GM18517 (cell line): ENCODE measurements around the gene NDUFB10.
"Not testable (repeated sequence)": the region's sequence is repeated elsewhere in the genome, so short reads cannot be mapped to it uniquely, and the experiment has no call there.

Experiments
- ATAC-seq: cut with Tn5 transposase; IDR thresholded peaks from one replicate; pipeline ENCODE4 v1.9.1; 2021; ENCODE audit warnings: mild to moderate bottlenecking, moderate library complexity; ENCODE audit not compliant: unreplicated experiment

The NDUFB10 gene

DNA sequence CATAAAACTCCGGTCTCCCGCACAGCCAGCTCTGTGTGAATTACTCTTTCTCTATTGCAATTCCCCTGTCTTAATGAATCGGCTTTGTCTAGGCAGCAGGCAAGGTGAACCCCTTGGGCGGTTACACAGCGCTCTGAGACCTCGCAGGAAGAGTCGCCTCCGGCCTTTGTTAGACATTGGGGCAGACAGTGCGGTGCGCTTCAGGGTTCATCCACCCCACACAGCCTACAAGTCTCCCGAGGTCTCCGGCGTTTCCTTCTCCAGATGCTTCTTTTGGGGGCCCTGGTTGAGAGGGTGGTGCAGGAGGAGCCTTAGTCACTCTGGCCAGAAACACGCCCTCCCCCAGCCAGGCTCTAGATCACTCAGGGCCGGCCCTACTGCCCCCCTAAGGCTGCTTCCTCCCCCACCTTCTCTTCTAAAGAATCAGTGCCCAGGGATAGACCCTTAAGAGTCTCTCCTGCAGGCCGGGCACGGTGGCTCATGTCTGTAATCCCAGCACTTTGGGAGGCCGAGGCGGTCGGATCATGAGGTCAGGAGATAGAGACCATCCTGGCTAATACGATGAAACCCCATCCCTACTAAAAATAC is 14.6 kb upstream of the NDUFB10 start:
- ATAC-seq: no peak

DNA sequence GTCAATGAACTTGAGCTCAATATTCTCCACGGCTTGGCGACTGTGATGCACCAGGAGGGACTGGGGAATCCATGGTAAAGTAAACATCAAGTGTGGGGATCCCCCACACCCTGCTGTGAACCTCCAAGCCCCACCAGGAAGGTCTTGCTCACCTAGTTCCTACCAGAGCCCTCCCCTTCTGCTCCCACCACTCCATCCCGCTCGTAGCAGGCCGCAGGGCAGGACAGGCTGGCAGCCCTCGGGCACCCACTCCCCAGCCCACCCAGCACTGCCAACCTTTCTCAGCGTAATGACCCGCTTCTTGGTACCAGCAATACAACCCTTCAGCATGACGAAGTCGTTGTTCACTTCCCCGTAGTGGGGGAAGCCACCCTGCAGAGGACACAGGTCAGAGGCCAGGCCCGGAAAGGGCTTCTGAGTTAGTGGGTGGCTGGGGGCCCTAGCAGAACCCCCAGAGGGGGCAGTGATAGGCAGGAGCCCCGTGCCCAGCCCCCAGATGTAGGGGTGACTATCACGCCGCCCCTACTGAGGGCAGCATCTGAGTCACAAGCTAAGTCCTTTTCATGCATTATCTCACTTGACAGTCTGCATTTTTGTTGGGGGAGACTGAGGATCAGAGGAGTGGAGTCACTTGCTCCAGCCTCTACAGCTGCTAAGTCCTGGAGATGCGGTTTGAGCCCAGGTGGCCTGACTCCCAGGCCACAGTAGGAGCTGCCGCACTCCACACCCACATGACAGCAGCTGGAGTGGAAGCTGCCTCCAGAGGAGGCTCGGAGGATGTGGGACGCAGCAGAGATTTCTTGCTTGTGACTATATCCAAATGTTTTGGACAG is 13.6 kb upstream of the NDUFB10 start:
- ATAC-seq: no peak

DNA sequence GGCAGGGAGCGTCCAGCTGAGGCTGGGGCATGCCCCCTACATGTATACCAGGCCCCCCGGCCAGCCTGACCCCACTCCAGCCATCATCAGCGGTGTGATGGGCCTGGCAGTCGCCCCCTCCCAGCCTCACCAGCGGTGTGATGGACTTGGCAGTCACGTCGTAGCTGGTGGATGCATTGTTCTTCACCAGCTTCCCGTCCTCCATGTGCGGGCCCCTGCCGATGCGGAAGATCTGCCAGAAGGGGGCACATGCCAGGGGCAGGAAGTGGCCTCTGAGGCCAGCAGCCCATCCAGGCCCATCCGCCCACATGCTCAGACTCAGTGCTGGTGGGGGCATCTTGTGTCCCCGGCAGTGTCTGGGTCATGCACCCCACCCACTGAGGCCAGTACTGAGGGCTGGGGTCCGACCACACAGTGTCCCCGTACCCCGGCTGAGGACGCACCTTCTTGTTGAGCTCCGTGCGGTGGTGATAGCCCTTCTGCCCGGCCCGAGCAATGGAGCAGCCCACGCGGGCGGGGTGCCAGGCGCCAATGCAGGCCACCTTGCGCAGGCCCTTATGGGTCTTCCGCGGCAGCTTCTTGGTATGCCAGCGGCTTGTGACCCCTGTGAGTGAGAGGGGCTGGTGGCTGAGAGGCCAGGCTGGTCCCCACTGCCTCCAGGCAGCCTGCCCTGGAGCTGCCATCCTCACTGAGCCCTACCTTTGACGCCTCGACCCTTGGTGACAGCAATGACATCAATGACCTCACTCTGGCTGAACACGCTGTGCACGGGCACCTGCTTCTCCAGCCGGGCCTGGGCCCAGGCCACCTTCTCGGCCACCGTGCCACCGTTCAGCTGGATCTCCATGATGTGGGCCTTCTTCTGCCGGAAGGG is 12.6 kb upstream of the NDUFB10 start:
- ATAC-seq: no peak

DNA sequence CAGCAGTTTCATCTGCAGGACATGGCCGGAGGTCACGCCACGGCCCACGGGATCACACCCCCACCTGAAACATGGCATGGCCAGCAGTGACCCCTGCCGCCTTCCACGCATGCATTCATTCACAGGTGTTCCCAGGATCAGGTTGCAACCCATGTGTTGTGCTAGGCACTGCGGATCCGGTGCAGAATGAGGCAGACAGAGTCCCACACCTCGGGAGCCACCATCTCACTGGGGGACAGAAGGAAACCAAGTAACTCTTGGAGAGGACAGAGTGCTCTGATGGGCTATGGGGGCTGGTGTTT is 12.0 kb upstream of the NDUFB10 start:
- ATAC-seq: no peak

DNA sequence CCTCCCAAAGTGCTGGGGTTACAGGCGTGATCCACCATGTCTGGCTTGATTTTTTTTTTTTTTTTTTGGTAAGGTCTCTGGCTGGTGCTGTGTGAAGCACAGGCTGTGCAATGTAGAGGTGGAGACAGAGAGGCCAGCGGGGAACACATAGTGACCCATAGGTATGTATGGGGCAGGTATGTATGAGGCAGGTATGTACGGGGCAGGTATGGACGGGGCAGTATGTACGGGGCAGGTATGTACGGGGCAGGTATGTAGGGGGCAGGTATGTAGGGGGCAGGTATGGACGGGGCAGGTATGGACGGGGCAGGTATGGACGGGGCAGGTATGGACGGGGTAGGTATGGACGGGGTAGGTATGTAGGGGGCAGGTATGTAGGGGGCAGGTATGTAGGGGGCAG is 9.8 kb upstream of the NDUFB10 start:
- ATAC-seq: no peak

DNA sequence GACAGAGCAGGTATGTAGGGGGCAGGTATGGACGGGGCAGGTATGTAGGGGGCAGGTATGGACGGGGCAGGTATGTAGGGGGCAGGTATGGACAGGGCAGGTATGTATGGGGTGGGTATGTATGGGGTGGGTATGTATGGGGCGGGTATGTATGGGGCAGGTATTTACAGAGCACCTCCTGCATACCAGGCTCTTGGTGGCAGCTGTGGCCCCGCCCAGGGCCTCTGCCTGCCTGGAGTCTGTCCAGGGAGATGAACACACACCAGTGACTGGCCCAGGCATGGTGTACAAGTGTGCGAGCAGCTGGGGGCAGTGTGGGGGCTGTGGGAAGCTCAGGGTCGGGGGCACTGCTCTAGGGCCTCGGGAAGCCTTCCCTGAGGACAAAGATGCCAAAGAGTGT is 9.3 kb upstream of the NDUFB10 start:
- no peak for ATAC-seq

DNA sequence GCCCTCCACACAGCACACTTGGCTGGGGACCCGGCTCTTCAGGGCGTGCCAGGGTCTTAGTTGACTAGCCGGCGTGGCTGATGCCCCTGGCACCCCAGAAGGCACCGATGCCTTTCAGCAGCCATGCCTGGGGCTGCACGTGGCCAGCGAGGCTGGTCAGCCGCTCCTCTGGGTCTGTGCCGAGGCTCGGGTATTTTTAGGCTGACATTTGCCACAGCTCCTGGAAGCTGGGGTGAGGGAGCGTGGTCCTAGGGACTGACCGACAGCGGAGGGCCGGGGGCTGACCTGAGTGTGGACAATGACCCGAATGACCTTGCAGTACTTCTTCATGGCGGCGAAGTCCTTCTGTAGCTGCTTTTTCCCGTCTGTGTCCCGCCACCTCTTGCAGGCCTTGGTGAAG is 8.8 kb upstream of the NDUFB10 start:
- ATAC-seq: no peak

DNA sequence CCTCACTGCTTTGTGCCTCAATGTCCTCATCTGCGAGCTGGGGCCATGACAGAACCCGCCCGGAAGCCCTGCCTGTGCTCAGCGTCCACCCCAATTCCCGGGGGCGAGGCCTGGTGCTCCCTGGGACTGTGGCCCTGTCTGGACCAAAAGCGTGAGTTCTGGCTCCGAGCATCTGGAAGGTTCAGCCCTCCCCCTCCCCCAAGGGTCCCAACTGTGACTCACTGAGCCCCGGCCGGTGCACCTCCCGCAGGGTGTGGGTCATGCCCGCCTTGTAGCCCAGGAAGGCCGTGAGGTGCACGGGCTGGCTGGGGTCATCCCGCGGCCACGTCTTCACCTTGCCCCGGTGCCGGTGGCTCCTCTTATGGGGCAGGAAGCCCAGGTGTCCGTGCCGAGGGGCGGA is 5.6 kb upstream of the NDUFB10 start:
- ATAC-seq: no peak

DNA sequence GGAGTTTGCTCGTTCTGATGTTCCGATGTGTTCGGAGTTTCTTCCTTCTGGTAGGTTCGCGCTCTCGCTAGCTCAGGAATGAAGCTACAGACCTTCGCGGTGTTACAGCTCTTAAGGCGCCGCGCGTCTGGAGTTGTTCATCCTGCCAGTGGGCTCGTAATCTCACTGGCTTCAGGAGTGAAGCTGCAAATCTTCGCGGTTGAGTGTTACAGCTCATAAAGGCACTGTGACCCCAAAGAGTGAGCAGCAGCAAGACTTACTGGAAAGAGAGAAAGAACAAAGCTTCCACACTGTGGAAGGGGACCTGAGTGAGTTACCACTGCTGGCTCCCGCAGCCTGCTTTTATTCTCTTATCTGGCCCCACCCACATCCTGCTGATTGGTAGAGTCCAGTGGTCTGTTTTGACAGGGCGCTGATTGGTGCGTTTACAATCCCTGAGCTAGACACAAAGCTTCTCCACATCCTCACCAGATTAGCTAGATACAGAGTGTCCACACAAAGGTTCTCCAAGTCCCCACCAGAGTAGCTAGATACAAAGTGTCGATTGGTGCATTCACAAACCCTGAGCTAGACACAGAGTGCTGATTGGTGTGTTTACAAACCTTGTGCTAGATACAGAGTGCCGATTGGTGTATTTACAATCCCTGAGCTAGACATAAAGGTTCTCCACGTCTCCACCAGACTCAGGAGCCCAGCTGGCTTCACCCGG is 1.8 kb upstream of the NDUFB10 start:
- not testable (repeated sequence) for ATAC-seq

DNA sequence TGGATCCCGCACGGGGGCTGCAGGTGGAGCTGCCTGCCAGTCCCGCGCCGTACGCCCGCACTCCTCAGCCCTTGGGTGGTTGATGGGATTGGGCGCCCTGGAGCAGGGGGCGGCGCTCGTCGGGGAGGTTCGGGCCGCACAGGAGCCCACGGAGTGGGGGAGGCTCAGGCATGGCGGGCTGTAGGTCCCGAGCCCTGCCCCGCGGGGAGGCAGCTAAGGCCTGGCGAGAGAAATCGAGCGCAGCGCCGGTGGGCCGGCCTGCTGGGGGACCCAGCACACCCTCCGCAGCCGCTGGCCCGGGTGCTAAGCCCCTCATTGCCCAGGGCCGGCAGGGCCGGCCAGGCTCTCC is 1.2 kb upstream of the NDUFB10 start:
- ATAC-seq: not testable (repeated sequence)

DNA sequence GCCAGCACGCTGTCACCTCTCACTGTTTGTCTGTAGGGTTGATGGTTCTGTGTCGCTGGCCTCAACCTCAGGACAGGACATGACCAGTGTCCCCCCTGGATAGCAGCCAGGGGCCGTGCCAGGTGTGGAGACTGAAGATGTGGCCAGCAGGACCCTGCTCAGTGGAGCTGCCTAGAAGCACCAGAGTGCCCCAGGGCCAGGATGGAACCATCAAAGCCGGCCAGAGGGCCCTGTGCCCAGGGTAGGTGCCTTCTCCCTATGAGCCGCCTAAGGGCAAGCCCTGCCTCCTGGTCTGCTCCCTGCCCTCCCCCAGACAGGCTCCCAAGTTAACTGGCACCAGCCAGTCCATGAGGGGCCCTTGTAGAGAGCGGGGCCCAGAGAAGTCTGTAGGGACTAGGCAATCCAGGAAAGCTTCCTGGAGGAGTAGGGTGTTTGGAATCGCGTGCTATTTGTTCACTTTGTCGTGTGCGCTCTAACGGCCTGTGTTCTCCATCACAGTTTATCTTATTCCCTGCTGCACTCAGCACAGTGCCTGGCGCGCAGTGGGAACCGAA is 546 bp upstream of the NDUFB10 start:
- ATAC-seq: no peak

DNA sequence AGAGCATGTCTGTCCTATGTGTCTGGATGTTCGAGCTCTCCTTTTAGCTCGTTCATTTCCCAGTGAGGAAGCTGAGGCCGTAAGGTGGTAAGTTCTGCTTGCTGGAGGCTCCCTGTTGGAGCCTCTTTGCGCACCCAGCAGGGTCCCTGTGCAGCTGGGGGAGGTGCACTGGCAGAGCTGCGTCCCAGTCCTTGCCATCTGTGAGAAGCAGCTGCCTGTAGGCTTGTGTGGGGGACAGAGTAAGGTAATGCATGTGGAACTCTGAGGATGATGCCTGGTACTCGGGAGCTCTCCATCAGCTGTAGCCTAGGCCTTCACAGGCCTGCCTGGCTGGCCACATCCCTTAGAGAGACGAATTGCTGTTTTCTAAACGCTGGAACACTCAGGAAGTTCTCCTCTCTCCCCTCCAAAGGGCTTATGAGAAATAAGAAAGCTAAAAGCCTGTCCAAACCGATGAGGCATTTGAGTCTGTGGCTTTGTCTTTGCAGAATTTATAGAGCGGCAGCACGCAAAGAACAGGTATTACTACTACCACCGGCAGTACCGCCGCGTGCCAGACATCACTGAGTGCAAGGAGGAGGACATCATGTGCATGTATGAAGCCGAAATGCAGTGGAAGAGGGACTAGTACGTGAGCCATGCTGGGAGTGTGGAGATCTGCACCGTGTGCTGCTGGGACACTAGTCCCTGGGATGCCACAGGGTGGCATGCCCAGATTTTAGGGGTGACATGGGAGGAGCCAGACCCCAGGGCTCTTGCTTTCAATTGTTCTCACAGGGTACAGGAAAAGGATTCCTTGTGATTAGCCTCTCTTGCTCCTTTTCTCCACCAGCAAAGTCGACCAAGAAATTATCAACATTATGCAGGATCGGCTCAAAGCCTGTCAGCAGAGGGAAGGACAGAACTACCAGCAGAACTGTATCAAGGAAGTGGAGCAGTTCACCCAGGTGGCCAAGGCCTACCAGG is 1.6 kb downstream of the NDUFB10 start:
- ATAC-seq: no peak

DNA sequence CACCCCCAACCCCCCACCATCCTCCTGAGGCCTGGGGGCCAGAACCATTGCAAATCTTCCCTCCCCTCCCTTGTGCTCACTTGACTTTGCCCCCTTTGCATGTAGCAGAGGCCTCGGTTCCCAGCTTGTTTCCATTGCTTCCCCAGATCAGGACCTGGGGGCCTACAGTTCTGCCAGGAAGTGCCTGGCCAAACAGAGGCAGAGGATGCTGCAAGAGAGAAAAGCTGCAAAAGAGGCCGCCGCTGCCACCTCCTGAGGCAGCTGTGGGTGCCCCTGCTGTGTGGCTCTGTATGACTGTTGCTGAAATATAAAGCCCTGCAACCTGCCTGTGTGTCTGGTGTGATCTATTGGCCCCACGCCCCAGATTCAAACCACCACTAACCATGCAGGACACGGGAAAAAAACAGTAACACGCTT is 2.3 kb downstream of the NDUFB10 start:
- no peak for ATAC-seq

DNA sequence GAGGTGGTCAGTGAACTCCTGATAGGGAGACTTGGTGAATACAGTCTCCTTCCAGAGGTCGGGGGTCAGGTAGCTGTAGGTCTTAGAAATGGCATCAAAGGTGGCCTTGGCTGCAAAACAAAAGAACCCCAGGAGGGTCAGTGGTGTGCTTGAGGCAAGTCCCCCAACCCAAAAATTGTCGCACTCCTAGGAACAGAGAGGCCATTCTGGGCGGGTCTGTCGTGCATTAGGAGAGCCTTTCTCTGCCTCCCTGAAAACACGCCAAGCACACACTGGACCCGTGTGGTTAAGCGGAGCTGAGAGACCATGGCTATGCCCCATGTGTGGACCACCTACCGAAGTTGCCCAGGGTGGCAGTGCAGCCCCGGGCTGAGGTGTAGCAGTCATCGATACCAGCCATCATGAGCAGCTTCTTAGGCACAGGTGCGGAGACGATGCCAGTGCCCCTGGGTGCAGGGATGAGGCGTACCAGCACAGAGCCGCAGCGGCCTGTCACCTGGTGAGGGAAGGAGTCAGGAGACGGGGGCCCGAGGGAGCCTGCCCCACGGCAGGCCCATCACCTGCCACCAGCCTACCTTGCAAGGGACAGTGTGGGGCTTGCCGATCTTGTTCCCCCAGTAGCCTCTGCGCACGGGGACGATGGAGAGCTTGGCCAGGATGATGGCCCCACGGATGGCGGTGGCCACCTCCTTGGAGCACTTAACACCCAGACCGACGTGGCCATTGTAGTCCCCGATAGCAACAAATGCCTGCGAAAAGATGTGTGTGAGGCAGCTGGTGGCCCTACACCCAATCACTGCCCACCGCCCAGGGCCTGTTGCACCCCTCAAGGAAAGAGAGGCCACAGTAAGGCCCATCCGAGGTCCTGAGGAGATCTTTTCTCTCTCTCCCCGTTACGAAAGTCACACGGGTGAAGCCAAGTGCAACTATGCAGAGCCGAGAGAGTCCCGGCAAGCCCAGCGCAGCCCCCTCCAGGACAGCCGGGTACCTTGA is 3.1 kb downstream of the NDUFB10 start:
- not testable (repeated sequence) for ATAC-seq

DNA sequence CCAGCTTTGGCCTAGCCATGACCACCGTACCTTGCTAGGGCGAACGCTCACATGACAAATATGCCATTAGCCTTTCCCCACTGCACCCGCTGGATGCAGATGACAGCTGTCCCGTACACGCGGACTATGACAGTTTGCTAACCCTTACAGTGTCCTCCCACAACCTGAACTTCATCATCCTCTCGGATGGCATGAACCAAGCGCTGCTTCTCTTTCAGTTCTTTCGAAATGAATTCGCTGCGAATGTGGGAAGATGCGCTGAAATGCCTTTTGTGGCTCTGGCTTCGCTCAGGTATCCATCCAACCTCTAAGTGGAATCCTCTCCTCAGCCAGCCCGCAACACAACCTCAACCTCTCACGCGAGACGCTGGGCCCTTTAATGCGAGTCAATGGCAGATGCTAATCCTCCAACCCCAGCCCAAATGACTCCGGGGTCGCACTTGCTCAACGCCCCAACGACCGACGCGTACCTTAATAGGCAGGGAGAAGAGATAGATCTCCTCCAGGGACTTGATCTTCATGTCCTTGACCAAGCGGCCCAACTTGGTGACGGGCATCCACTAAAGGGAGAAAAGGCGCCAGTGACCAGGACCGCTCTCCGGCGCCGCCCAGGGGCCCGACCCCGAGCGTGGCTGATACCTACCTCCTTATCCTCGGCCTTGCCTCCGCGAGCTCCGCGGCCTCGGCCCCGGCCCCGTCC is 4.6 kb downstream of the NDUFB10 start:
- ATAC-seq: peak; percentile 1

DNA sequence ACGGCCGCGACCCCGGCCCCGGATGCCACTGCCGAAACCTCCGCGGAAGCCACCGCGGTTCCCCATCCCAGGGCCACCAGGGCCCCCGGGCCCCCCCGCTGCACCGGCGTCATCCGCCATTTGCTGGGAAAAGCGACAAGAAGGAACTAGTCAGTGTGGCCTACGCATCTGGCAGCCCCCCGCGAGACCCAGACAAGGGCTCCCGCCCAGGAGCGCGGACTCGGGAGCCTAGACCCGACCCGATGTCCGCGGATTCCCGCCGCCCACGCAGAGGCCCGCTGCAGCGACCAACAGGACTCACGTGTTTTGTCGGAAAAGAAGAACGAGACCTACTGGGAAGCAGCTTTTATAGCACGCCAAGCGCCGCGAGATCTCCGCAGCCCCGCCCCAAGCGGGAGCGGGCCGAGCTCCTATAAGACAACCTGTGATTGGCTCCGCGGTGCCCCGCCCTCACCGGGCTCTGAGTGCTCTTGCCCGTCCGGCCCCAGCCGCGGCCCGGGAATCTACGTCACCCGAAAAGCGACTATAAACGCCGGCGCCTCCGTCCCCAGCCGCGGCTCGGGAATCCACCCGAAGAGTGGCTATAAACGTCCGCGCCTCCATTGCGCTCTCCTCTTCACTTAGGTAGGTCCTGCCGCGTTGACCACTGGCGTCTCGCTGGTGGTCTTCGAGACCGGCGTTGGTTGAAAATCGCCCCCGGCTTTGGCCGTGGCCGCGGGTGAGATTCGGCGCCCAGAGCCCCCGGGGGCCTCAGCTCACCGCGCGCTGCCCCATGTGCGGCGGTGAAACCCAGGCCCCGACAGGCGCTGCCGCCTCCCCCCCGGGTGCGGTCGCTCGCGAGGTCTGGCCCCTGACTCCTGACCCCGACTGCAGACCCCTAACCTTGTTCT is 5.4 kb downstream of the NDUFB10 start, which contains the start of gene RPS2:
TSS of gene RPS2 (minus strand) at position 321 of the 890 bp plus-strand sequence. CDS start at position 120, 201 bp downstream.
- ATAC-seq: peak; percentile 83
